ENCODE results near the gene HOXB3.
"Not testable (repeated sequence)": the region's sequence is repeated elsewhere in the genome, so short reads cannot be mapped to it uniquely, and the experiment has no call there.

Gene HOXB3

GRCh38 chr17:48543854-48544348, 46.1 kb downstream of the HOXB3 start:
- DNase-seq: peak; percentile 61

GRCh38 chr17:48543107-48543853, 46.8 kb downstream of the HOXB3 start:
- DNase-seq: peak; percentile 61

GRCh38 chr17:48542698-48543106, 47.3 kb downstream of the HOXB3 start:
- peak; percentile 60 for DNase-seq

GRCh38 chr17:48542114-48542656, 47.9 kb downstream of the HOXB3 start:
- DNase-seq: peak; percentile 72

- peak; percentile 77 for DNase-seq
Measured at GRCh38 chr17:48541577-48542113, 48.4 kb downstream of the HOXB3 start.

GRCh38 chr17:48541036-48541576, 48.9 kb downstream of the HOXB3 start:
- peak; percentile 58 for DNase-seq

- DNase-seq: peak; percentile 32
Measured at GRCh38 chr17:48540213-48540612, 49.8 kb downstream of the HOXB3 start.

GRCh38 chr17:48539177-48539576, 50.9 kb downstream of the HOXB3 start:
- DNase-seq: no peak

- DNase-seq: no peak
Measured at GRCh38 chr17:48537316-48537715, 52.7 kb downstream of the HOXB3 start.

GRCh38 chr17:48535793-48536559, 54.1 kb downstream of the HOXB3 start:
- not testable (repeated sequence) for DNase-seq

- DNase-seq: no peak
Measured at GRCh38 chr17:48532261-48532660, 57.8 kb downstream of the HOXB3 start.

- no peak for DNase-seq
Measured at GRCh38 chr17:48530887-48531272, 59.2 kb downstream of the HOXB3 start, which contains the start of gene HOXB1. Gene HOXB1 (minus strand): TSS chr17:48531011. CDS start chr17:48530904, 107 bp downstream.

- no peak for DNase-seq
Measured at GRCh38 chr17:48530208-48530886, 59.7 kb downstream of the HOXB3 start.

GRCh38 chr17:48529683-48530009, 60.4 kb downstream of the HOXB3 start:
- DNase-seq: no peak

GRCh38 chr17:48528936-48529682, 60.9 kb downstream of the HOXB3 start:
- DNase-seq: no peak

- DNase-seq: peak; percentile 48
Measured at GRCh38 chr17:48528153-48528935, 61.7 kb downstream of the HOXB3 start.

GRCh38 chr17:48527547-48527932, 62.5 kb downstream of the HOXB3 start:
- DNase-seq: no peak

GRCh38 chr17:48526608-48527546, 63.2 kb downstream of the HOXB3 start:
- DNase-seq: no peak

GRCh38 chr17:48523010-48523409, 67.0 kb downstream of the HOXB3 start:
- DNase-seq: peak; percentile 75

All from NCI-H69 (cell line).